ENCODE results near the gene NAALADL2. TPM values are rescaled to one million over a fixed set of nuclear protein-coding genes. Genes with fewer than 3 reads are reported as not detected.
"Not testable (repeated sequence)": the region's sequence is repeated elsewhere in the genome, so short reads cannot be mapped to it uniquely, and the experiment has no call there.

Gene NAALADL2
- total RNA-seq, 1 donor from 2014 or later: 10.6 TPM

DNA sequence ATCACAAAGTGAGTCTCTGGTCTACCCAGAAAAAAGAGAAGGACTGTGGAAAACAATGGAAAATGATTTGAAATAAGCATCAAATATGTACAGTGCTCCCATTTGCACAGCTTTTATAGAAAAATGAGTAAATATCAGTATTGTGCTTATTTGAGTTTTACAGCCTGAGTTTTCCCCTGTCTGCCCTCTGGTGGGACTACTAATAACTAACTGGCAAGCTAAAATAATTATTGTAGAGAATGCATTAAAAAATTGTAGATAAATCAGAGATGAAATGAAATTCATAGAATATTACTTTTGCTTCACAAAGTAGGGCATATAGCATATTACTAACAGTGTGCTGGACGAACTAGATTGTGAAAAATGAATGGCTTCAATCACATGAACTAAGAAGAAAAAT, 287.1 kb downstream of the NAALADL2 start:
- DNase-seq: no peak

- DNase-seq: no peak
These were observed 290.5 kb downstream of the NAALADL2 start for GRCh38 chr3:175149675-175150074.

DNA sequence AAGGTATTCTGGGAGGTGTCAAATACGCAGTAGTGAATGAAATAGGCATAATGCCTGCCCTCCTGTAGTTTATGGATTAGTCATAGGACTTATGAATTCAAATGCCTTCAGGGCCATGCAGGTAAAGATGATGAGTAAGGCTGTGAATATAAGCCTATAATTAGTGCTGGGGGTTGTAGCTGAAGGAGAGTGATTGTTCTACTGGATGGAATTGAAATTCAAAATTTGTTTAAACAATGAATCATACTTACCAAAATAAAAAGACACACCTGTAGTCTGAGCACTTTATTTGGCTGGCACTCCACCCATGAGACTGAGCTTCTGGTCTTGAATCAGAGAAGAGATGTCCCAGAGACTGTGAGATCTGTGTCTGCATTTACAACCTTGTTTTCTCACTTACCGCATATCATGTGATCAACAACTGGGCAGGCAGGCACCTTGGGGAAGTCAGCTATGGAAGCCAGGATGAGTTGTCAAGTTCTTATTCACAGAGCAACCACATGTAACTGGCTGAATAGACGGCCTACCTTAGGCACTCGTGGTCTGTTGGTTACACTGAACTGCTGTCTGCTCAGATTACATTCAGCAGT, 291.8 kb downstream of the NAALADL2 start:
- DNase-seq: no peak

GRCh38 chr3:175153595-175153994, 294.5 kb downstream of the NAALADL2 start:
- no peak for DNase-seq

DNA sequence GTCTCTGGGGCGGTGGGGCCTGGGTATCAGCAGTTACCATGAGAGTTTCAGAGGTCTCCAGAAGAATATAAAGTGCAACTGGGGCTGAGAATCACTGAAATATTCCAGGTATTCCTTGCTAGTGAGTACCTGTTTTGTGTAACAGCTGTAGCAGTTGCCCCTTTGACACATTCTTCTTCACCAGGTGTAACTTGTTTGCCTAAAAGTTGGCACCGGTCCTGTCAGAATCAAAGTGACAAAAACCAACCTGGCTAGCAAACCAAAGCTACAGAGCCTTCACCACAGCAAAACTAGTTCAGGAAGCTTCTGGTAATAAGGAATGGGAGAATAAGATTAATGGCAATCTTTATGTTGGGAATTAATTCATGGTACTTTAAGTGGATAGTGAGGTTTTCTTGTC, 296.0 kb downstream of the NAALADL2 start:
- DNase-seq: no peak

- no peak for DNase-seq
These were observed 300.1 kb downstream of the NAALADL2 start for GRCh38 chr3:175159202-175159601.

- DNase-seq: no peak
These were observed 302.2 kb downstream of the NAALADL2 start for GRCh38 chr3:175161291-175161690.

- DNase-seq: no peak
These were observed 304.6 kb downstream of the NAALADL2 start for GRCh38 chr3:175163686-175164085.

DNA sequence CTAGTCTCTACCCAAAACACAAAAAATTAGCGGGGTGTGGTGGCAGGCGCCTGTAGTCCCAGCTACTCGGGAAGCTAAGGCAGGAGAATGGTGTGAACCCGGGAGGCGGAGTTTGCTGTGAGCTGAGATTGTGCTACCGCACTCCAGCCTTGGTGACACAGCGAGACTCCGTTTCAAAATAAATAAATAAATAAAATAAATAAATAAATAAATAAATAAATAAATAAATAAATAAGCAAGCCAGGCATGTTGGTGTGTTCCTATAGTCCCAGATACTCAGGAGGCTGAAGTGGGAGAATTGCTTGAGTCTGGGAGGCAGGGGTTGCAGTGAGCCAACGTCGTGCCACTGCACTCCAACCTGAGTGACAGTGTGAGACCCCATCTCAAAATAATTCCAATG, 314.0 kb downstream of the NAALADL2 start:
- DNase-seq: not testable (repeated sequence)

DNA sequence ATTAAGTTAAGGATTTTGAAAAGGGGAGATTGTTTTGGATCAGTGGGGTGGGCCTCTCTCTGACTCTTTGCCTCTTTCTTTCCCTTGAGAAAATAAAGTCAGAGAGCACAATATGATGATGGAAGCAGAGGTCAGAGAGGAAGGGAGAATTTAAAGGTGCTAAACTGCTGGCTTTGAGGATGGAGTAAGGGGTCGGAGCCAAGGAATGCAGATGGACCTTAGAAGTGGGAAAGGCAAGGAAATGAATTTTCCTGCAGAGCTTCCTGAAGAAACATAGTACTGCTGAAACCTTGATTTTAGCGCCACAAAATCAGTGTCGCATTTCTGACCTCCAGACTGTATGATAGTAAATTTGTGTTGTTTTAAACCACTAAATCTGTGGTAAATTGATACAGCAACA, 317.4 kb downstream of the NAALADL2 start:
- no peak for DNase-seq

- no peak for DNase-seq
These were observed 319.9 kb downstream of the NAALADL2 start for GRCh38 chr3:175179055-175179454.

DNA sequence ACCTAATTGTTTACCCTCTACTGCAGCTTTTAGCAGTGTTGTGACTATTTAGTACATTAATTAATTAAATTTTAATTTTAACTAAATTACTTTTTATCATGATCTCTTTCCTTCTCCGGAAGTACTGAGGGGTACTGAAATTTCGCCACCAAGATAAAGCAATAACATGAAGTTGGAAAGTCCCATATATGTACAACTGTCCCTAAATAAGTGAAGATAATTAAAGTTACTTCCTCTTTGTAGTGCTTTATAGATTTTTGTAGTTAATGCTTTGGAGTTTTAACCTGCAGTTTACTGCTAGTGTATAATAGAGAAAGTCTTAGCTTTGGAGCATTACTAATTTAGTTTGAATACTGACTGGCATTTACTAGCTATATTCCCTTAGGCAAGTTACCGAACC, 325.3 kb downstream of the NAALADL2 start:
- DNase-seq: no peak

DNA sequence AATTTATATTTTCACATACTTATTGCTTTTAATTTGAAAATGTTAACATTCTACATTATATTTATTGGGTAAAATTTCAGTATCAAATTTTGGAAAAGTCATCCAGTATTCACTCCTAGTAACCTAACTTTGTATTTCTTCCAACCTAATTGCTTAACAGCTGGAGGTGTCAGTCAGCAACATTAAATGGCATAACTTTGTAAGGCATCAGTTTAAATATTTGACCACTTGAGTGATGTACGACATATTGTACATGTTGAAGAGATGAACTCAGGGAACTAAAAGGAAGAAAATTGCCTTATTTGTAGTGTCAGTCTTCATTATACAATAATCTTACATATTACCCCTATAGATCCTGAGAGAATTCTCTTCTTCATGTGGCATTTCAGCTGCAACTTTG, 326.8 kb downstream of the NAALADL2 start:
- DNase-seq: no peak

DNA sequence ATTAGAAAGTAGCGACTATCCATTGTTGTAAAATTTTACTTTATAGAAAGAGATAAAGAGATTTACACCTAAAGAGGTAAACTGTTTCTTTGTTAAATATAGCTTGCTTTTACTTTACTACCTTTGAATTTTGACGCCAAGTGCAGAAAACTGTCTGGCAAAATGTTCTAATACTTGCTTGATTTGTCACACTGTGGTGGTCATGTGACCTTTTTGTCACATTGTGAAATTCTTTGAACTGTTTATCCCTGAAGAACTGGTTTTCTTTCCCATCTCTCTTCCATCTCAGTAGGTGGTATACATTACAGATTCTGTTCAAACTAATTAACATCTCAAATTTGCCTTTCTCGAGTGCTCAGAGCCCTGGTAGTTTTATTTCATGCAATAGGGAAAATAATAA, 327.4 kb downstream of the NAALADL2 start:
- DNase-seq: no peak

DNA sequence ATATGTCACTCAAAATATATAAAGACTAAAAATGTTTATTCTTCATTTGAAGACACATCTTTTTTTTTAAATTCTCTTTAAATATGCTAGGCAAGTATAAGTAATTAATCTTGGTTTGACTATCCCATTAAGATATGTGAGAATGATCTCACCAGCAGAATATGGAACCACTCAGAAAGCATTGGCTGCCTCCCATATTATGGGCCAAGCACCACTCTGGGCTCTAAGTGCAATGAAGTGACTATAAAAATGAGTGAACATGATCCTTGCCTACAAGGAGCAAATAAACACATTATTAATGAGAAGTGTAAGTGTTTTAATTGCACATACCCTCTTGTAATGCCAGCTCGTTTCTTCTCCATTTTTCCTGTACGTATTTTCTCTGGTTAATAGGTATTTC, 328.5 kb downstream of the NAALADL2 start:
- no peak for DNase-seq

DNA sequence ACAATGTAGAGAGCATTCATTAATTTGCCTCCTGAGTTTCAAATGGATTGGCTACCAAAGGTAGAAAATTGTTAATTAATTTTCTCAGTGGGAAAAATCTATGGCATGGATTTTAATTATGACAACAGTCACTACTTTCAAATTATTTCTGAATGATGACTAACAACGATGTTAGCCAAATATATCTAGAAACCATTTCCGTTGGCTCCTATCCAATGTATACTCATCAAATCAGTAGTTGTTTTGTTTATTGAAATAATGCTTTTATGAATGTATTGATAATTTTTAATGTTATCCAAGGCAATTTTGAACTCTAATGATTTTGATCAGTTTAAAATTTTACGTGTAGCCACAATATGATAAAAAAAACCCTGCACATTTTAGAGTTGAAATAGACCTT, 333.4 kb downstream of the NAALADL2 start:
- no peak for DNase-seq

GRCh38 chr3:175193815-175194518, 334.8 kb downstream of the NAALADL2 start:
- no peak for DNase-seq

- no peak for DNase-seq
These were observed 340.1 kb downstream of the NAALADL2 start for GRCh38 chr3:175198991-175199783.

DNA sequence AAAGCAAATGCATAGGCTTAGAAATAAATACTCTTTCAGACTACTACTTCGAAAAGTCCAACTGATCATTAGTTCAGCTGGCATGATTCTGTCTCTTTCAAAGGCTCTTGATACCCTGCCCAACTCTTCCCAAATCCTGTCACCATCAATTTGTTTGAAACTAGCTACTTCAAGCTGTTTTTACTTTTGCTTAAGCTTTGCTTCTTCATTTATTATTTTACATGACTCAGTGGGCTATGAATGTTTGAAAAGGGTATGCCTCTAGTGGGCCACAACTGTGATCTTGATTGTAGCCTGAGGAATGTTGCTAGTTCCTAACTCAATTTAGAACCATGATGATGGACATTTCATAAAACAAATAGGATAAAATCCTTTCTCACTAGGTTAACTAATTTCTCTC, 340.8 kb downstream of the NAALADL2 start:
- DNase-seq: no peak

- no peak for DNase-seq
These were observed 341.4 kb downstream of the NAALADL2 start for GRCh38 chr3:175200391-175201095.

GRCh38 chr3:175207361-175207760, 348.2 kb downstream of the NAALADL2 start:
- no peak for DNase-seq

DNA sequence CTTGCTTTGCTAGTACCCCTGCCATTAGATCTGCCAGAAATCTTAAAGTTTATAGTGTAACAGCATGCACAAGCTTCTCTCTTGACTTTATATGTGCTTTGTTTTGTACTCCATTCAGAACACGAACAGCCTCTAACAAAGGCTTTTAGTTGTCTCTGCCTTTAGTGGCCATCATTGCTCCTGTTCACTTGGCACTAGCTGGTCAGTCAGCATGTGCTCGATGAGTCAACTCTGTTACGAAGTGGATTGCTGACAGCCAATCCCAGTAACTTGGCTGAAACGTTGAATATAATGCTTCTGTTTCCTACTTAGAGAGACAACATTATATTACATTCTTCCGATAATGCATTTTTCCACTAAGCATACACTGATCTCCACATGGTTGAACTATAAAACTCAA, 349.2 kb downstream of the NAALADL2 start:
- DNase-seq: peak; percentile 32

DNA sequence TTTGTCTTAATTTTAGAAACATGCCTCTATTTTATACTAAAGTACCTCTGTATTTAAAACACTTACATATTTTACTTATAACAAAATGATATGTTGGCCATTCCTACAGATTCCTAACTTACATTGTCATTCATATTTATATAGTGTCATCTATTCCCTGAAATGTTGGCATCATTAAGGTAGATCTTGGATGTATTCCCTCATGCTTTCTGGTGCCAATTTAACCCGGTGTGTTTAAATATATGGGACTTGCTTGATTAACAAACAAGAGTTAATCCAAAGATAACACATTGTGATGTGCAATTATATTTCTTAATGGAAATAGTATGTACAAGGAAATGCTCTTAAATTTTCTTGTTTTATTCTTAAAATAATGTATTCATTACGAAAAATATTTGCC, 352.3 kb downstream of the NAALADL2 start:
- no peak for DNase-seq
